Measurements from ENCODE around the gene PTPN9.

DNA sequence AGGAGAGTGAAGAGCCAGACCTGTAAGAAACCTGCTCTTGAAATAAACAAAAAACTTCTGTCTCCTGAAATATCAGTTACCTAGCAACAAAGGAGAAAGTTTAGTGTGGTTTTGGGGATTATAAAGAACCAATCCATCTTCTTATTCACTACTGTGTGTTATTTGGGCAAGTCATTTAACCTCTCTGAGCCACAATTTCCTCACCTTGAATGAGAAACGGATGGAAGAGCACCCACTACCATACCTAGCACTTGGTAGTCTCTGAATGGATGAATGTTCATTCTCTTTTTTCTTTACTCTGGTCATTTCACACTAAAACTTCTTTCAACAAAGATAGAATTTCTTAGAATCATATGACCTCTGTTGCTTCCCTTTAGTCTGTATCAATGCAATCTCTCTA lies 45.2 kb downstream of the PTPN9 start:
- no peak for TF ChIP-seq POLR2A (IDR thresholded peaks at IDR 0.05)
- TF ChIP-seq, protein P1, sequence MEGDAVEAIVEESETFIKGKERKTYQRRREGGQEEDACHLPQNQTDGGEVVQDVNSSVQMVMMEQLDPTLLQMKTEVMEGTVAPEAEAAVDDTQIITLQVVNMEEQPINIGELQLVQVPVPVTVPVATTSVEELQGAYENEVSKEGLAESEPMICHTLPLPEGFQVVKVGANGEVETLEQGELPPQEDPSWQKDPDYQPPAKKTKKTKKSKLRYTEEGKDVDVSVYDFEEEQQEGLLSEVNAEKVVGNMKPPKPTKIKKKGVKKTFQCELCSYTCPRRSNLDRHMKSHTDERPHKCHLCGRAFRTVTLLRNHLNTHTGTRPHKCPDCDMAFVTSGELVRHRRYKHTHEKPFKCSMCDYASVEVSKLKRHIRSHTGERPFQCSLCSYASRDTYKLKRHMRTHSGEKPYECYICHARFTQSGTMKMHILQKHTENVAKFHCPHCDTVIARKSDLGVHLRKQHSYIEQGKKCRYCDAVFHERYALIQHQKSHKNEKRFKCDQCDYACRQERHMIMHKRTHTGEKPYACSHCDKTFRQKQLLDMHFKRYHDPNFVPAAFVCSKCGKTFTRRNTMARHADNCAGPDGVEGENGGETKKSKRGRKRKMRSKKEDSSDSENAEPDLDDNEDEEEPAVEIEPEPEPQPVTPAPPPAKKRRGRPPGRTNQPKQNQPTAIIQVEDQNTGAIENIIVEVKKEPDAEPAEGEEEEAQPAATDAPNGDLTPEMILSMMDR (IDR thresholded peaks at IDR 0.05 in 4 of 5, conservative IDR thresholded peaks at IDR 0.05 in 1 of 5) = no peak

Measured in gastrocnemius medialis (tissue), 4 donors.